Measurements from ENCODE around the gene SMAD7. TPM values are rescaled to one million over a fixed set of nuclear protein-coding genes. Genes with fewer than 3 reads are reported as not detected.

Gene SMAD7
- total RNA-seq, 1 donor from 2014 or later = 76.5 TPM

DNA sequence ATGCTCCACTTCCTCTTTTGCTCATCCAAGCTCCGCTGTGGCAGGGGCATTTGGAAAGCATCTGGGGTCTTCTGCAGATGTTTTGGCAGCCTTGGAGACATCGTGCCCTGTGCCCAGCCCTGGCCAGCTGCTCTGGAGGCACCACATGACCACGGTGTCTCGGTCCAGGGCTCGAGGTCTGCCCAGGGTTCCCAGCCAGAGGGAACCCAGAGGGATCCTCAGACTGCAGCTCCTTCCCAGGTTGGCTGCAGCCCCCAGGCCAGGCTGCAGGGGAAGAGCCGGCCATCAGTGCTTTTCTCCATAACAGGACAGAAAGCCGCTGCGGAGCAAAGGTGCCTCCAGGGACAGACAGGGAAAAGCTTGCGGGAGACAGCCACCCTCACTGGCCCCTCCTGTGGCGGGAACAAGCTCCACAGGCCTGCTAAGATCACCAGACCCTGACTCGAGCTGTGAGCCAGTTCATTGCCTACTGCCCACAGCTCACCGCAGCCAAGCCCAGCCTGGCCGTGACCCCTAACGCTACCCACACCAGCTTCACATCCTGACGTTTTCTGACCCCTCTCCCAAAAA lies 74.7 kb downstream of the SMAD7 start:
- H3K9me3 ChIP-seq = no peaks in the 10 kb centered on the region
- no peak for DNase-seq (ENCODE audit: low spot score in 2 of 2)
- H3K27ac ChIP-seq = no peak overlapping the region
- TF ChIP-seq, protein P1, sequence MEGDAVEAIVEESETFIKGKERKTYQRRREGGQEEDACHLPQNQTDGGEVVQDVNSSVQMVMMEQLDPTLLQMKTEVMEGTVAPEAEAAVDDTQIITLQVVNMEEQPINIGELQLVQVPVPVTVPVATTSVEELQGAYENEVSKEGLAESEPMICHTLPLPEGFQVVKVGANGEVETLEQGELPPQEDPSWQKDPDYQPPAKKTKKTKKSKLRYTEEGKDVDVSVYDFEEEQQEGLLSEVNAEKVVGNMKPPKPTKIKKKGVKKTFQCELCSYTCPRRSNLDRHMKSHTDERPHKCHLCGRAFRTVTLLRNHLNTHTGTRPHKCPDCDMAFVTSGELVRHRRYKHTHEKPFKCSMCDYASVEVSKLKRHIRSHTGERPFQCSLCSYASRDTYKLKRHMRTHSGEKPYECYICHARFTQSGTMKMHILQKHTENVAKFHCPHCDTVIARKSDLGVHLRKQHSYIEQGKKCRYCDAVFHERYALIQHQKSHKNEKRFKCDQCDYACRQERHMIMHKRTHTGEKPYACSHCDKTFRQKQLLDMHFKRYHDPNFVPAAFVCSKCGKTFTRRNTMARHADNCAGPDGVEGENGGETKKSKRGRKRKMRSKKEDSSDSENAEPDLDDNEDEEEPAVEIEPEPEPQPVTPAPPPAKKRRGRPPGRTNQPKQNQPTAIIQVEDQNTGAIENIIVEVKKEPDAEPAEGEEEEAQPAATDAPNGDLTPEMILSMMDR (IDR thresholded peaks at IDR 0.05) = peak in 2 of 3 experiments; percentile 12 to 34
- no peak overlapping the region for H3K4me3 ChIP-seq
- H3K36me3 ChIP-seq = no peaks in the 10 kb centered on the region
- H3K27me3 ChIP-seq = no peaks in the 10 kb centered on the region
- peaks cover 12 to 36% of the 10 kb centered on the region in 2 donors for H3K4me1 ChIP-seq
- intact Hi-C loops (cut with DNase I) = loop anchor here (10.0 kb wide), 1 partner anchor 341 kb away; the partner anchor contains the start of gene CTIF

DNA sequence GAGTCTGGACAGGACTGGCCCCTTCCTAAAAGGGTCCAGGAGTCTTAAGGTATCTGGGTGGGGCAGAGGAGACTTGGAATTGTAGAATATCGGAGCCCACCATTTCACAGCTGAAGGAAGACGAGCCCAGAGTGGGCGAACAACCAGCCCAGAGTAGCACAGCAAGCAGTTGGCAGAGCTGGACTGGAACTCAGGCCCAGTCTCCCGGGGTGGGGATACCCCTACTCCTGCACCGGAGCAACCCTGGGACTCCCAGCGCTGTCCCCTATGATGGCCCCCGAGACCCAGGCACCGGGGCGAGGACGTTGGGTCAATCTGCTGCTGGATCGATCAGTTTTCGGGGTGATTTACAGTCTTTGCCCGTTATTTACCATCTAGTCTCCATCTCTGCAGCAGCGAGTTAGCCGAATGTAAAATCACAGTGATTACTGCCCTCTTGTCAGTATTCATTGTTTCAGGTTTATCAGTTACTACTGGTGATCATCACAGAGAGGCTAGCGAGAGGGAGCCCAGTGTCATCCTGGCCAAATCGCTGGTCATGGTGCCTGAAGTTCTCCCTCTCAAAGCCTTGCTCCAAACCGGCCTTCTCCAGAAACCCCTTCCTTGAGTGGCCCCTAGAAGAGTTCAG lies 75.3 kb downstream of the SMAD7 start:
- intact Hi-C loops (cut with DNase I) = loop anchor here (10.0 kb wide), 1 partner anchor 341 kb away; the partner anchor contains the start of gene CTIF
- Histone ChIP-seq H3K36me3 (no peaks in the 10 kb centered on the region), H3K4me3 (no peak overlapping the region), H3K9me3 (no peaks in the 10 kb centered on the region), H3K27me3 (no peaks in the 10 kb centered on the region), H3K27ac (peak overlapping the region; percentile 84 to 90), H3K4me1 (peaks cover 12 to 36% of the 10 kb centered on the region in 2 donors)
- TF ChIP-seq, protein P1 (IDR thresholded peaks at IDR 0.05) = no peak
- no peak for DNase-seq (ENCODE audit: low spot score in 2 of 2)

DNA sequence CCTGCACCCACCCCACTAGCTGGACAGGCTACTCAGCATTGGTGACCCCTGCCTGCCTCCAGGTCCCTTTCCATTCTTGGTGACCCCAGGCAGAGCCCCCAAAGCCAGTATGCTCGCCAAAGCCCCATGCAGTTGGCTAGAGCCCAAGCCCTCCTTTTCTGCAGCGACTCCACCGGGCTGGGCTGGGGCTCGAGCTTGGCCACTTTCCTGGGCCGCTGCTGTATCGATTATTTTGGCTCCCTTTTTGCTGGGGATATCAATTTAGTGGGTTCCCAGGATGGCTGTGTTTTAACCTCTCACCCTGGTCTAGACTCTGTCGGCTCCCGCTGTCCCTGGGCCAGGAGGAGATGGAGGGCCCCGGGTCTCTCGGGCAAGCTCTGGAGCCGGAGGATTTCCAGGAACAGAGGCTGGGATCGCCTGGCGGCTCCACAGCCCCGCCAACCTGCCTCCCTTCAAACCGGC lies 76.0 kb downstream of the SMAD7 start:
- Histone ChIP-seq H3K9me3 (no peaks in the 10 kb centered on the region), H3K27ac (peak overlapping the region; percentile 84 to 90), H3K4me1 (peaks cover 12 to 36% of the 10 kb centered on the region in 2 donors), H3K36me3 (no peaks in the 10 kb centered on the region), H3K4me3 (no peak overlapping the region), H3K27me3 (no peaks in the 10 kb centered on the region)
- no peak for DNase-seq (ENCODE audit: low spot score in 2 of 2)
- intact Hi-C loops (cut with DNase I) = loop anchor here (1.0 to 10.0 kb wide), 4 partner anchors 28 to 340 kb away; partner anchors contain the start of gene CTIF
- TF ChIP-seq, protein P1 (IDR thresholded peaks at IDR 0.05) = peak in 1 of 3 experiments; percentile 4

DNA sequence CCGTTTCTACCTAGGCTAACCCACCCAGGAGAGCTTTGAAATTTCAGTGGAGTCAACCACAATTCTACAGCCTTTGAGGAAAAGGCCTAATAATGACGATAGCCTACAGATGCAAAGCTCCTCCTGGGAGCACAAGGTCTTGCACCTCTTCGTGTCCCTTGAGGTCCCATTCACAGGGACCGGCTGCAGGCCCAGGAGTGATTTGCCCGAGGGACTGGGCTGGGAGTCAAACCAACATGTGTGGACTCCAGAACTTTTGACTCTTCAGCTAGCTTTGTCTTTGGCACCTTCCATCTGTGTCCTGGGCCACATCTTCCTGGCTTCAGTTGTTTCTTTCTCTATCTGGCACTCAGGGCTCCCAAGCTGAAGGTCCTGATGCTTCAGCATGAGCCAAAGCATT lies 76.5 kb downstream of the SMAD7 start:
- TF ChIP-seq, protein P1 (IDR thresholded peaks at IDR 0.05) = no peak
- intact Hi-C loops (cut with DNase I) = loop anchor here (1.0 to 10.0 kb wide), 4 partner anchors 28 to 339 kb away; partner anchors contain the start of gene CTIF
- Histone ChIP-seq H3K36me3 (no peaks in the 10 kb centered on the region), H3K4me1 (peaks cover 12 to 36% of the 10 kb centered on the region in 2 donors), H3K9me3 (no peaks in the 10 kb centered on the region), H3K27me3 (no peaks in the 10 kb centered on the region), H3K27ac (peak overlapping the region; percentile 84 to 90), H3K4me3 (no peak overlapping the region)
- DNase-seq (ENCODE audit: low spot score in 2 of 2) = no peak

DNA sequence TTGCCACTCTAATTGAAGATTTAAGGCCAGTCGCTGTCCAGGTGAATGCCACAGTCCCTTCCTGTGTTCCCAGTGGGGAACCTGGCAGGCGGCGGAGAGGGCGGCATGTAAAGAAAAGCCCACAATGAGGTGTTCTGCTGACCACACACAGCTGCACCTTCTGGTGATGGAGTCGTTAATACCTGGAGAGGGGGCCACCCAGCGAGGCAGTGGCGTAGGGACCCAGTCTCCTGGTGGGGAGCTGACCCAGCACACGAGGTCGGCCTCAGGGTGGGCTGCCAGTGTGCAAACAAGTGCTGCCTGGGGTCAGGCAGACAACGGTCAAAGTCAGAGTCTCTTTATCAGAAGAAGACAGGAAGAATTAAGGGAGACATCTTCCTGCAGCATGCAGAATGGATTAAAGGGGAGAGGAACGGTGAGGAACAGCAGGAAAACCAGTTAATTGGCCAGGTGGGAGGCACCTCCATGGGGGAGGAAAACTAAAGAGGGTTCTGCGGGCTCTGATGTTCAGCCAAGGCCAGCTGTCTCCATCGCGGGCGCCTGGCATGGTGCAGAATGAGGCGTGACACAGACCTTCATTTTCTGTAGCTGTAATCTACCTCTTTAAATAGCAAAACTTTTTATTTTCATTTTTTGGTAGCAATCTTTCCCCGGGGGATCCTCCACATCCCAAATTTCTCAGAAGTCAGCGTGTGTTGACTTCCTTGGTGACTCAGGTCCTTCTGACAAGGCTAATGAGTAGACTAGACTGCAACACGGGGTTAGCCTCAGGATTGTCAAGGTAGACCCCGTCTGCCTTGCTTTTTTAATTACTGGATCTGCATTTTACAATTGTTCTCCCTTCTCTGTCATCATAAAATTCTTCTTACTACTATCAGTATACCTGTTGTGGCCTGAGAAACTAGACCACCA lies 78.3 kb downstream of the SMAD7 start:
- no peak for DNase-seq (ENCODE audit: low spot score in 2 of 2)
- intact Hi-C loops (cut with DNase I) = loop anchor here (2.0 to 10.0 kb wide), 5 partner anchors 32 to 338 kb away; partner anchors contain the start of gene CTIF
- Histone ChIP-seq H3K9me3 (no peaks in the 10 kb centered on the region), H3K27ac (peak overlapping the region; percentile 84 to 90), H3K27me3 (no peaks in the 10 kb centered on the region), H3K4me1 (peaks cover 12 to 39% of the 10 kb centered on the region in 2 donors), H3K36me3 (no peaks in the 10 kb centered on the region), H3K4me3 (no peak overlapping the region)
- TF ChIP-seq, protein P1 (IDR thresholded peaks at IDR 0.05) = no peak

Measured in ascending aorta (tissue), 2 donors.